ENCODE results near the gene SHISA4.

The SHISA4 gene

DNA sequence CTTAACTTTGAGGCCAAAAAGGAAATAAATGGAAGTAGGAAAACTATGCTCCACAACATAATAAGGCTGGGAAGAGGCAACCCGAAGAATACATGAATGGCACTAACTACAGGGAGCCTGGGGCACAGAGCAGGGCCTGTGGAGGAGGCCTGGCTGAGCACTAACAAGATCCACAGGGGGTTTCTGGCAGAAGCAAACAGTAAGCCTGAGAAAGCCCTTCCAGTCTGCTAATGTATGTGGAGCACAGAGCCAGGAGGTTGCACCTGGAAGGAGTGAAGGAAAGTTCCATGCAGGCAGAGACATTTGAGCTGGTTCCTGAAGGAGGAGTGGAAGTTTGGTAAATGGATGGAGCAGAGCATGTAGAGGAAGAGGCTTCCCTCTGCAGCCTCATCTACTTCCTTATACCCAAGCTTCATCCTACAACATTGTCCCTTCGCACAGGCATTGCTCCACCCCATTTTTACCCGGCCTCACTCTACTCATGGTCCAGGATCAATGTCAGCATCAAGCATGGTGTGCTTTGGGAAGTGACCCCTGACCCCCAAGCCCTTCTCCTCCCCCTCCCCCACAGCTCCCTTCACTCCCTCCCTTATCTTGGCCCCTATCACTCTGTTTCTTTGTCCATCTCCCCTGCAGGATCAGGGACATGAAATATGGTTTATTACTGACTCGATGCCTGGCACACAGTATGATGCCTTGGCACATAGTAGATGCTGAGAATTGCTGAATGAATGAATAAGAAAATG is 23.3 kb downstream of the SHISA4 start:
- no peak for DNase-seq (ENCODE audit: low read depth)
- H3K4me3 ChIP-seq (ENCODE audit: low read depth, low read length): no peak overlapping the region
- in situ Hi-C loops (cut with HindIII; ENCODE audit: low sequenced_read_pairs): loop anchor here (5.0 kb wide), 1 partner anchor 85 kb away; no protein-coding TSS in a partner anchor
- TF ChIP-seq, protein P1, sequence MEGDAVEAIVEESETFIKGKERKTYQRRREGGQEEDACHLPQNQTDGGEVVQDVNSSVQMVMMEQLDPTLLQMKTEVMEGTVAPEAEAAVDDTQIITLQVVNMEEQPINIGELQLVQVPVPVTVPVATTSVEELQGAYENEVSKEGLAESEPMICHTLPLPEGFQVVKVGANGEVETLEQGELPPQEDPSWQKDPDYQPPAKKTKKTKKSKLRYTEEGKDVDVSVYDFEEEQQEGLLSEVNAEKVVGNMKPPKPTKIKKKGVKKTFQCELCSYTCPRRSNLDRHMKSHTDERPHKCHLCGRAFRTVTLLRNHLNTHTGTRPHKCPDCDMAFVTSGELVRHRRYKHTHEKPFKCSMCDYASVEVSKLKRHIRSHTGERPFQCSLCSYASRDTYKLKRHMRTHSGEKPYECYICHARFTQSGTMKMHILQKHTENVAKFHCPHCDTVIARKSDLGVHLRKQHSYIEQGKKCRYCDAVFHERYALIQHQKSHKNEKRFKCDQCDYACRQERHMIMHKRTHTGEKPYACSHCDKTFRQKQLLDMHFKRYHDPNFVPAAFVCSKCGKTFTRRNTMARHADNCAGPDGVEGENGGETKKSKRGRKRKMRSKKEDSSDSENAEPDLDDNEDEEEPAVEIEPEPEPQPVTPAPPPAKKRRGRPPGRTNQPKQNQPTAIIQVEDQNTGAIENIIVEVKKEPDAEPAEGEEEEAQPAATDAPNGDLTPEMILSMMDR (IDR thresholded peaks at IDR 0.05; ENCODE audit: low read depth, low read length, missing control alignments): no peak

DNA sequence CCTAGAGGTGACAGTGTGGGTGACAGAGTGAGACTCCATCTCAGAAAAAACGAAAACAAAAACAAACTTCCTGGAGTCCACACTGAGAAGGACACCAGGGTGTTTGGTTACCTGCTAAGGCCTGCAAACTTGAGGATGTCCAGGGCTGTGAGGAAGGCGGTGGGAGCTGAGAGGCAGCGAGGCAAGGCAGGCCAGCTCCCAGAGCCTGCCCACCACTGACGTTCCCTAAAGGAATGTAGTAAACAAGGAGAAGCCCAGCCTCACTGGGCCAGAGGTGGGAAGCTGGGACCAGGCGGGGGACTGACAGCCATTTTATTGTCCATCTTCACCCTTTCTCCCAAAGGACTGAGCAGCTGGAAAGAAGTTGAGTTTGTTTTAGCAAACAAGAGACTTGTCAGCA is 24.1 kb downstream of the SHISA4 start:
- TF ChIP-seq, protein P1 (IDR thresholded peaks at IDR 0.05; ENCODE audit: low read depth, low read length, missing control alignments): no peak
- in situ Hi-C loops (cut with HindIII; ENCODE audit: low sequenced_read_pairs): loop anchor here (5.0 kb wide), 1 partner anchor 84 kb away; no protein-coding TSS in a partner anchor
- no peak for DNase-seq (ENCODE audit: low read depth)
- H3K4me3 ChIP-seq (ENCODE audit: low read depth, low read length): no peak overlapping the region

DNA sequence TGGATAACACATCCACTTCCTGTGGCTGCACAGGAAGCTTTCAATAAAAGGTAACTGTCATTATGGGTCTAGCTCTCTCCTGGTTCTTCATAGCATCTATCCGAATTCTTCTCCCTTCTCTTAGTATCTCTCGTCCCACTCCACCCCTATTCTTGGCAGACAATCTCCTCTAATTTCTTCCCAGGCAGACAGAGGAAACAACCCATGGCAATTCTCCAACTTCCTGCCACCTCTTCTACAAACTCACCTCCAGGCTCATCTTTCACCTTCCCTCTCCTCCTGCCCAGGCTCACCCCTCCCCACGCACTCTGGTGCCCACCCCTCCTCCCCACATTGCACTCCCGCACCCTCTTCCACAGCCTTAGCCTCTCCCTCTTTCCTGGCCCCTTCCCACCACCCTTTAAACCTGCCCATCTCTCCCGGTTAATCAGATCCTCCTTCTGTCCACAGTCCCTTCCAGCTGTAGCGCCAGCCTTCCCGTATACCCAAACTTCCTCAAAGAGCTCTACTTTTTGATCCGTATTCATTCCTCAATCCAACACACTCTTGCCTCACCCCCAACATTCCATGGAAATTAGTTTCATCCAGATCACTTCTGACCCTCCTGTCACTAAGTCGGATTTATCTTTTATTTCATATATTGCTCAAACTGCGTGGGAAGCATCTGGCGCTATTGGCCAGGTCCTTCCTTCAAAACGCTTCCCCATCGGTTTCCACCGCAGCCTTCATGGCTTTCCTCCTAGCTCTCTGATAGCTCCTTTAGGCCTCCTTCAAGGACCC is 25.9 kb downstream of the SHISA4 start:
- TF ChIP-seq, protein P1 (IDR thresholded peaks at IDR 0.05; ENCODE audit: low read depth, low read length, missing control alignments): no peak
- no peak for DNase-seq (ENCODE audit: low read depth)
- in situ Hi-C loops (cut with HindIII; ENCODE audit: low sequenced_read_pairs): loop anchor here (5.0 kb wide), 1 partner anchor 83 kb away; no protein-coding TSS in a partner anchor
- H3K4me3 ChIP-seq (ENCODE audit: low read depth, low read length): no peak overlapping the region

DNA sequence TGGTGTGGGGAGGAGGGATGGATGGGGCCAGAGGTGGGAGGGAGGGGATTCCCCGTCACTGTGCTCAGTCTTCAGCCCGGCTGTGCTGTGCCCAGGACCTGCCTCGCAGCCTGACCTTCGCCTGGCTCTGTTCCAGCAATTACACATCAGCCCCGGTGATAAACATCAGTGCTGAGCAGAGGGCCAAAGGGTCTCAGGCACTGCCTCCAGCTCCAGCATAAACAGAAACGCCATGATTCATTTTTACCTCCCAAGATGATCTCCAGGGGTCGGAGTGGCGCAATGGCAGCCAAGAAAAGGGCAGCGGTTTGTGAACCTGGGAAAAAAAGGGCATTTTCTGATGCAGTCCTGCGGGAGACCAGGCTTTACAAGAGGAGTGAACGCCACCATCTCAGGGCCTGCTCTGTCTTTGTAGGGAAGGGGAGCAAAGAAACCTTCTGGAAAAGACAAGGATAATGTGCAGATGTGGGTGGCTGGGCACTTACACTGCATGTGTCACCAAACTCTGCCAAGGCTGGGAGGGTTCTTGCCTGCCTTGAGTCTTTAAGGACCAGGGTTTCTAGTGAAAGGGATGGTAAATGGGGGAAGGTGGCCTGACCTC is 28.1 kb downstream of the SHISA4 start:
- no peak for DNase-seq (ENCODE audit: low read depth)
- TF ChIP-seq, protein P1 (IDR thresholded peaks at IDR 0.05; ENCODE audit: low read depth, low read length, missing control alignments): no peak
- in situ Hi-C loops (cut with HindIII; ENCODE audit: low sequenced_read_pairs): no loop called here
- H3K4me3 ChIP-seq (ENCODE audit: low read depth, low read length): no peak overlapping the region

DNA sequence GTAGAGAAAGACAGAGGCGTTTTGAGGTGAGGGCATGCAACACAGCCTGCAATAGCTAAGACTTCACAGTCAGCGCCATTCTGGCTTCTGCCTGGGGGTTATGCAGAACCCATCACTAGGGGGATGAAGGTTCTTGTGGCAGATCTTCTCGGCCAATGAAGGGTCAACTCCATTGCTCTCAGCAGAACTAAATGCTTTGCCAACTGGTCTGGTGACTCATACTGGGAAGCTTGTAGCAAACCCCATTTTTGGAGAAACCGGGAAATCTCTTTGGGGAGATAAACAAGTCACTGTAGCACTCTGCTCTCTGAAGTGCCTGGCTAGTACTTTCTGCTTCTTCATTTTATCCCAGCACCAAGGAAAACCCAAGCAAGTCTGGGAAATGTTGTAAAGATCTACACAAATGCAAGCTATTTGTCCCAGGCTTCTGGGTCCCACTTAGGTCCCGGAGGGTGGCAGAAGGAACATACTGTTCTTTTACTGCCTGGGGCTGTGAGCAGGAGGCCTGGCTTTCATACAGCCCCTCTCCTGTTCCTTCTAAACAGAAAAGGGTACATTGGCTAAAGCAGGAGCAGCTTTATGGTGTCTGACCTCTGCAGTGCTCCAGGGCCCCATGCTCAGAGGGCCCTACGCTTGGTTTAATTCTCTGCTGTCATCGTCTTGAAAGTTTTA is 28.8 kb downstream of the SHISA4 start:
- TF ChIP-seq, protein P1 (IDR thresholded peaks at IDR 0.05; ENCODE audit: low read depth, low read length, missing control alignments): no peak
- in situ Hi-C loops (cut with HindIII; ENCODE audit: low sequenced_read_pairs): no loop called here
- peak; percentile 57 for DNase-seq (ENCODE audit: low read depth)
- H3K4me3 ChIP-seq (ENCODE audit: low read depth, low read length): no peak overlapping the region

DNA sequence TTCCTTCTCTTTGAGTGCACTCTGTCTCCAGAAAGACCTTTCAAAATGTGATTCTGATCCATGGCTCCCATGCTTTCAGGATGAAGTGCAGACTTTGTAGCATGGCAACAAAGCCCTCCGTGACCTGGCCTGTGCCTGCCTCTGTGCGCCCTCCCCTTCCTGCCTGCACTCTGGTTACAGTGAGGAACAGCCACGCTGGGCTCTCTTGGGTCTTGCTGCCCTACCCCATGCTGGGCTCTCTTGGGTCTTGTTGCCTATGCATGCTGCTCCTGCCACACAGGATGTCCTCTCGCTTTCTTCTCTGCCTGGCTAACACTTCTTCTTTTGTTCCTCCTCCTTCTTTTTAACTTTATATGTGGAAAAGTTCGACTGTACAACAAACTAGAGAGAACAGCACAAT is 29.6 kb downstream of the SHISA4 start:
- no peak for DNase-seq (ENCODE audit: low read depth)
- TF ChIP-seq, protein P1 (IDR thresholded peaks at IDR 0.05; ENCODE audit: low read depth, low read length, missing control alignments): no peak
- H3K4me3 ChIP-seq (ENCODE audit: low read depth, low read length): no peak overlapping the region
- in situ Hi-C loops (cut with HindIII; ENCODE audit: low sequenced_read_pairs): no loop called here
